HCT116 (cell line): Measurements from ENCODE around the gene YWHAE. TPM values are rescaled to one million over a fixed set of nuclear protein-coding genes. Genes with fewer than 3 reads are reported as not detected.

Experiments
- ATAC-seq: fragments of 200-7000 bp; cut with Tn5 transposase; 2 replicates; pipeline ENCODE4 v1.9.1; 2020; ENCODE audit warnings: mild to moderate bottlenecking, moderate library complexity
- BruUV-seq: library from RNA; stranded (reverse); fragments of 400-500 nt; replicated peaks from 2 replicates; lab custom pipeline; 2021; lab: Mats Ljungman, UMichigan
- CTCF ChIA-PET: fragments of 300-600 bp; sonication (Branson Sonifier 250); formaldehyde crosslinking; loops from one replicate; lab custom pipeline; 2021; ENCODE audit warnings: antibody characterized with exemption; lab: Charles Lee
- POLR2A ChIA-PET: fragments of 300-600, 350-600 bp; sonication (Branson Sonifier 250); formaldehyde crosslinking; loops from one replicate; lab custom pipeline; 2021; ENCODE audit warnings: antibody characterized with exemption; lab: Charles Lee
- RAD21 ChIA-PET, 2 experiments: fragments of 300-600 bp; sonication (Branson Sonifier 250); formaldehyde crosslinking; loops; one replicate each; lab custom pipeline; 2023; ENCODE audit warnings: low total read pairs in 2 of 2; ENCODE audit not compliant: uncharacterized antibody in 2 of 2, unreplicated experiment in 2 of 2, low non-redundant PET in 1 of 2; lab: Charles Lee
- DNase-seq: peaks from one replicate; pipeline ENCODE4 v3.0.0-alpha.2; 2010; ENCODE audit warnings: low read depth, low spot score
- H2AFZ ChIP-seq: fragments of 200-600 bp; shearing (Covaris generic), sonication (generic); 2 replicates; pipeline ENCODE4 v1.6.1; 2017; ENCODE audit warnings: low read depth, mixed run types, mixed read lengths, antibody characterized with exemption, low read length; ENCODE audit not compliant: poor library complexity, severe bottlenecking
- H3K27ac ChIP-seq: 2 replicates; pipeline ENCODE4 v1.5.1; 2012; ENCODE audit warnings: low read depth, low read length
- H3K27me3 ChIP-seq: fragments of 200-600 bp; sonication (generic); 2 replicates; pipeline ENCODE4 v1.6.1; 2016; ENCODE audit warnings: mixed run types, low read length, mixed read lengths; ENCODE audit not compliant: insufficient read depth
- H3K36me3 ChIP-seq, 2 experiments: fragments of 200-500 bp in 1 of 2; fragments of 200-600 bp in 1 of 2; sonication (Bioruptor generic) in 1 of 2; sonication (generic) in 1 of 2; 2 replicates each; pipeline versions ENCODE4 v1.5.1 to v1.6.1; 2014 to 2016; ENCODE audit warnings: low read length in 2 of 2, inconsistent platforms in 1 of 2, mixed read lengths in 1 of 2, mixed run types in 1 of 2; ENCODE audit not compliant: insufficient read depth in 2 of 2, control insufficient read depth in 1 of 2
- H3K4me1 ChIP-seq, 2 experiments: fragments of 200-600 bp in 1 of 2; sonication (generic) in 1 of 2; 2 replicates each; pipeline versions ENCODE4 v1.5.1 to v1.6.1; 2012 to 2017; ENCODE audit warnings: low read length in 2 of 2, inconsistent platforms in 1 of 2, mild to moderate bottlenecking in 1 of 2, mixed read lengths in 1 of 2, mixed run types in 1 of 2, moderate library complexity in 1 of 2; ENCODE audit not compliant: insufficient read depth in 2 of 2, control insufficient read depth in 1 of 2
- H3K4me2 ChIP-seq: fragments of 200-600 bp; sonication (generic); 2 replicates; pipeline ENCODE4 v1.6.1; 2017; ENCODE audit warnings: mixed run types, low read length, mixed read lengths
- H3K4me3 ChIP-seq, 2 experiments: fragments of 200-600 bp in 1 of 2; sonication (generic) in 1 of 2; replicated peaks in 1 of 2; 2 replicates each; pipeline ENCODE4 v1.5.1; 2011 to 2016; ENCODE audit warnings: low read length in 2 of 2, control low read depth in 1 of 2, low read depth in 1 of 2, mild to moderate bottlenecking in 1 of 2, mixed read lengths in 1 of 2, mixed run types in 1 of 2
- H3K79me2 ChIP-seq: fragments of 200-600 bp; sonication (generic); 2 replicates; pipeline ENCODE4 v1.6.1; 2017; ENCODE audit warnings: mild to moderate bottlenecking, mixed run types, low read length, moderate library complexity, mixed read lengths; ENCODE audit not compliant: insufficient read depth
- H3K9ac ChIP-seq: fragments of 200-600 bp; sonication (generic); 2 replicates; pipeline ENCODE4 v1.6.1; 2016; ENCODE audit warnings: low read length, mixed read lengths
- H3K9me2 ChIP-seq: fragments of 200-600 bp; sonication (generic), shearing (Covaris generic); 2 replicates; pipeline ENCODE4 v1.6.1; 2017; ENCODE audit warnings: mixed run types, mild to moderate bottlenecking, moderate library complexity; ENCODE audit not compliant: insufficient read depth
- H3K9me3 ChIP-seq, 2 experiments: fragments of 200-500 bp in 1 of 2; fragments of 200-600 bp in 1 of 2; sonication (Bioruptor generic) in 1 of 2; sonication (generic) in 1 of 2; 2 replicates each; pipeline ENCODE4 v1.6.1; 2014 to 2017; ENCODE audit warnings: low read length in 2 of 2, mixed read lengths in 2 of 2, inconsistent platforms in 1 of 2, low read depth in 1 of 2, mild to moderate bottlenecking in 1 of 2, mixed run types in 1 of 2, moderate library complexity in 1 of 2; ENCODE audit not compliant: control insufficient read depth in 1 of 2, insufficient read depth in 1 of 2
- H4K20me1 ChIP-seq: fragments of 200-600 bp; sonication (generic), shearing (Covaris generic); 2 replicates; pipeline ENCODE4 v1.6.1; 2017; ENCODE audit warnings: mixed run types, mild to moderate bottlenecking, moderate library complexity; ENCODE audit not compliant: insufficient read depth
- ATF3 ChIP-seq: IDR thresholded peaks from 2 replicates; pipeline ENCODE4 v1.6.1; 2012
- CEBPB ChIP-seq: IDR thresholded peaks from 2 replicates; pipeline ENCODE4 v1.6.1; 2012; ENCODE audit warnings: low read depth
- CTCF ChIP-seq, 3 experiments: fragments of 200-600 bp in 1 of 3; sonication (generic) in 1 of 3; IDR thresholded peaks in 2 of 3; conservative IDR thresholded peaks in 1 of 3; 2 replicates each; pipeline ENCODE4 v1.5.1; 2012 to 2017; ENCODE audit warnings: low read depth in 2 of 3, low read length in 2 of 3, antibody characterized with exemption in 1 of 3, borderline replicate concordance in 1 of 3, control low read depth in 1 of 3, mild to moderate bottlenecking in 1 of 3, mixed read lengths in 1 of 3, mixed run types in 1 of 3, moderate library complexity in 1 of 3; ENCODE audit not compliant: insufficient read depth in 1 of 3
- EGR1 ChIP-seq: IDR thresholded peaks from 2 replicates; pipeline ENCODE4 v1.6.1; 2012; ENCODE audit warnings: low read depth
- ELF1 ChIP-seq: IDR thresholded peaks from 2 replicates; pipeline ENCODE4 v1.6.1; 2012; ENCODE audit warnings: low read depth, borderline replicate concordance
- EZH2phosphoT487 ChIP-seq: fragments of 200-600 bp; IDR thresholded peaks from 2 replicates; pipeline ENCODE4 v1.6.1; 2018; ENCODE audit warnings: antibody characterized with exemption, borderline replicate concordance
- FOSL1 ChIP-seq: IDR thresholded peaks from 2 replicates; pipeline ENCODE4 v1.6.1; 2012; ENCODE audit warnings: low read depth
- POLR2A ChIP-seq: IDR thresholded peaks from 2 replicates; pipeline ENCODE4 v1.7.0; 2011; ENCODE audit warnings: borderline replicate concordance; ENCODE audit not compliant: insufficient read depth, insufficient read length; ENCODE audit errors: extremely low read depth
- POLR2AphosphoS5 ChIP-seq: IDR thresholded peaks from 2 replicates; pipeline ENCODE4 v1.6.1; 2011; ENCODE audit warnings: mild to moderate bottlenecking, low read depth, low read length, moderate library complexity
- SIN3A ChIP-seq: IDR thresholded peaks from 2 replicates; pipeline ENCODE4 v1.6.1; 2012; ENCODE audit warnings: low read depth
- SRF ChIP-seq: IDR thresholded peaks from 2 replicates; pipeline ENCODE4 v1.6.1; 2012; ENCODE audit warnings: low read depth
- TCF7L2 ChIP-seq: IDR thresholded peaks from 2 replicates; pipeline ENCODE4 v1.7.0; 2011; ENCODE audit warnings: borderline replicate concordance, inconsistent platforms; ENCODE audit not compliant: insufficient read depth, insufficient read length; ENCODE audit errors: extremely low read depth
- YY1 ChIP-seq: IDR thresholded peaks from 2 replicates; pipeline ENCODE4 v1.6.1; 2011; ENCODE audit warnings: low read length, low read depth, moderate library complexity, mild to moderate bottlenecking; ENCODE audit not compliant: insufficient replicate concordance; ENCODE audit errors: extremely low read depth
- ZNF274 ChIP-seq: fragments of 200-500 bp; sonication (Bioruptor generic); IDR thresholded peaks from 2 replicates; pipeline ENCODE4 v1.6.1; 2014; ENCODE audit warnings: mild to moderate bottlenecking, low read depth, low read length, inconsistent platforms
- intact Hi-C: fragments of 100-400 bp; cut with micrococcal nuclease; formaldehyde crosslinking; loops from 2 replicates; pipeline ENCODE4 v1.10.0; 2022
- total RNA-seq: library from RNA; stranded (reverse); gene quantifications from one replicate; pipeline ENCODE4 v1.2.1, GENCODE V29; 2021; ENCODE audit not compliant: unreplicated experiment
- TF ChIP-seq, protein P1 (sequence below): IDR thresholded peaks from 2 replicates; pipeline ENCODE4 v1.6.1; 2012

Gene YWHAE
- total RNA-seq, 1 experiment from 2014 or later = 735 TPM

DNA sequence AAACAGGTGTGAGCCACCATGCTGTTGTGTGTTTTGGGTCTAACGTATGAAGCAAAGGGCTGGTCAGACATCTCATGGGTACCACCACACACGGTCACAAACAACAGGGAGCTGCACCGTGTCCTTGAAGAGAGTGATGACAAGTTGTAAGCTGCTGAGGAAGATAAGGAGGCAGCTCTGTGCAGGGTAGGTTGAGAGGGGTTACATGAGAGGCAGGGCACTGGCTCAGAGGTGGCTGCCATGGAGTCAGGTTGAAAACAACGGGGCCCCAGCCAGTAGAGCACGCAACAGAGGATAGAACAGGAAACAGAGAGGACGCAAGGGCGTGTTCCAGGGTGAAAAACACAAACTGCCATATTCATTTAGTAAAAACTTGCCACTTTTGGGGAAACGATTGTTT, 68.3 kb downstream of the YWHAE start:
- Histone ChIP-seq H3K9me2 (no peaks in the 10 kb centered on the region), H3K79me2 (no peaks in the 10 kb centered on the region), H3K4me2 (no peak overlapping the region), H2AFZ (no peak overlapping the region), H3K36me3 (no peaks in the 10 kb centered on the region), H3K4me3 (no peak overlapping the region), H4K20me1 (no peaks in the 10 kb centered on the region), H3K9me3 (no peaks in the 10 kb centered on the region), H3K27me3 (no peaks in the 10 kb centered on the region), H3K27ac (no peak overlapping the region), H3K9ac (no peak overlapping the region), H3K4me1 (no peaks in the 10 kb centered on the region)
- ChIA-PET POLR2A (no interaction called here), CTCF (interaction anchor here (1.5 to 2.4 kb wide), 3 partner anchors 72 to 209 kb away, joined by 5 to 12 read pairs (median 5); no protein-coding TSS in a partner anchor), RAD21 (interaction anchor here (0.5 to 1.5 kb wide), 2 partner anchors 43 to 273 kb away, joined by 3 to 4 read pairs; no protein-coding TSS in a partner anchor)
- no peak for DNase-seq
- TF ChIP-seq TCF7L2 = no peak
- no peak for TF ChIP-seq SRF
- TF ChIP-seq POLR2AphosphoS5 = no peak
- TF ChIP-seq ELF1 = no peak
- TF ChIP-seq CEBPB = no peak
- TF ChIP-seq EZH2phosphoT487 = no peak
- TF ChIP-seq POLR2A = no peak
- no TSS peak for BruUV-seq
- intact Hi-C loops = loop anchor here (1.0 to 5.0 kb wide), 5 partner anchors 55 to 274 kb away; no protein-coding TSS in a partner anchor
- no peak for ATAC-seq

DNA sequence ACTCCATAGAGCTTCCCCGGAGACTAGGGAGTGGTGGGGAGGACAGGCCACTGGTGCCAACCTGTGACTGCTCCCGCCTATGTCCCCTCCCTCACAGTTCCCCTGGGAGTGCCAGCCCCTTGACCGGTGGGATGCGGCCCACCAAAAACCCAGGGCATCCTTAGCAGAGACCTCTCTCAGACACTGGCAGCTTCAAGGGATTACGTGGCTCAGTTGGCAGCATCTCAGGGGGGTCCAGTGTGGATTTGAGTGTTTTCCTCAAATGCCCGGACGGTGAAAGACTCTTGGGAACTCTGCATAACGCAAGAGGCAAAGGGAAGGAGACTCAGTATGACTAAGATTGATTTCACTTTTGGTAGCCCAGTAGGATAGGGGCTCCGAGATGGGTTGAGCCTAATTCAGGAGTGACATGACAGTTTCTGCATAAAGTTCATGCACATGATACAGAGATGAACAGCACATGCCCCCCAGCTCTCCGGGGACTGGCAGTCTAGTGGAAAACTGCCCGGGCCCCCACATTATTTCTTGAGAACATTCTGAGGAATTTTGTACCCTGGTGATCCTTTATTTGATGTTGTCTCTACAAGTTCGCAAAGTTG, 70.2 kb downstream of the YWHAE start:
- no peaks in the 10 kb centered on the region for H3K9me3 ChIP-seq
- H2AFZ ChIP-seq = no peak overlapping the region
- intact Hi-C loops = loop anchor here (5.0 kb wide), 2 partner anchors 208 to 273 kb away; no protein-coding TSS in a partner anchor
- no peak overlapping the region for H3K9ac ChIP-seq
- CTCF ChIA-PET = no interaction called here
- no peaks in the 10 kb centered on the region for H3K9me2 ChIP-seq
- H3K27ac ChIP-seq = no peak overlapping the region
- DNase-seq = no peak
- H3K27me3 ChIP-seq = no peaks in the 10 kb centered on the region
- no peaks in the 10 kb centered on the region for H4K20me1 ChIP-seq
- H3K36me3 ChIP-seq = no peaks in the 10 kb centered on the region
- H3K4me1 ChIP-seq = no peaks in the 10 kb centered on the region
- POLR2A ChIA-PET = no interaction called here
- no peaks in the 10 kb centered on the region for H3K79me2 ChIP-seq
- BruUV-seq = no TSS peak
- RAD21 ChIA-PET = no interaction called here
- no peak for ATAC-seq
- no peak overlapping the region for H3K4me2 ChIP-seq
- H3K4me3 ChIP-seq = no peak overlapping the region
- TF ChIP-seq SIN3A (no peak), ATF3 (no peak), ELF1 (no peak), YY1 (no peak), FOSL1 (no peak), TCF7L2 (no peak), EGR1 (no peak), CTCF (IDR thresholded peaks at IDR 0.05 in 2 of 3, conservative IDR thresholded peaks at IDR 0.05 in 1 of 3; ENCODE audit: borderline replicate concordance in 1 of 3, insufficient read depth in 1 of 3, low read depth in 2 of 3, low read length in 2 of 3) (no peak), ZNF274 (no peak), POLR2A (no peak), CEBPB (no peak), POLR2AphosphoS5 (no peak)
- TF ChIP-seq, protein P1, sequence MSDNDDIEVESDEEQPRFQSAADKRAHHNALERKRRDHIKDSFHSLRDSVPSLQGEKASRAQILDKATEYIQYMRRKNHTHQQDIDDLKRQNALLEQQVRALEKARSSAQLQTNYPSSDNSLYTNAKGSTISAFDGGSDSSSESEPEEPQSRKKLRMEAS = no peak
